Kidney capillary endothelial cell (primary cell): ENCODE results near the gene RPL36.
A peak's percentile ranks its signal among the peaks of the same experiment; 100 is the strongest.
"Not testable (repeated sequence)": the region's sequence is repeated elsewhere in the genome, so short reads cannot be mapped to it uniquely, and the experiment has no call there.

Source experiments
- DNase-seq: peaks from one replicate; pipeline ENCODE4 v3.0.0-alpha.2; 2018; ENCODE audit warnings: low spot score

The RPL36 gene

GRCh38 chr19:5674714-5675113 lies 15.4 kb upstream of the RPL36 start:
- DNase-seq: no peak

- DNase-seq: no peak
Observed at GRCh38 chr19:5676105-5676771, 13.9 kb upstream of the RPL36 start.

- DNase-seq: no peak
Observed at GRCh38 chr19:5676772-5677105, 13.4 kb upstream of the RPL36 start.

GRCh38 chr19:5677136-5677535 lies 13.0 kb upstream of the RPL36 start:
- DNase-seq: no peak

GRCh38 chr19:5677580-5677979 lies 12.5 kb upstream of the RPL36 start:
- no peak for DNase-seq

GRCh38 chr19:5678071-5678718 lies 11.9 kb upstream of the RPL36 start:
- DNase-seq: no peak

GRCh38 chr19:5679289-5680083 lies 10.6 kb upstream of the RPL36 start:
- DNase-seq: no peak

GRCh38 chr19:5680084-5680436 lies 10.0 kb upstream of the RPL36 start:
- peak; percentile 26 for DNase-seq

GRCh38 chr19:5680437-5681368 lies 9.4 kb upstream of the RPL36 start, which contains the start of the genes HSD11B1L and MICOS13:
TSS of gene HSD11B1L (plus strand) at chr19:5681027. CDS start at chr19:5684833, 3,806 bp downstream.
TSS of gene MICOS13 (minus strand) at chr19:5680516. CDS start at chr19:5680486, 30 bp downstream.
- peak; percentile 98 for DNase-seq

- DNase-seq: no peak
Observed at GRCh38 chr19:5681391-5682106, 8.5 kb upstream of the RPL36 start.

GRCh38 chr19:5682107-5682482 lies 8.0 kb upstream of the RPL36 start:
- no peak for DNase-seq

- no peak for DNase-seq
Observed at GRCh38 chr19:5683177-5683886, 6.8 kb upstream of the RPL36 start.

GRCh38 chr19:5684694-5685430 lies 5.2 kb upstream of the RPL36 start:
- DNase-seq: no peak

- no peak for DNase-seq
Observed at GRCh38 chr19:5686326-5686646, 3.8 kb upstream of the RPL36 start.

GRCh38 chr19:5686647-5687359 lies 3.3 kb upstream of the RPL36 start:
- peak; percentile 96 for DNase-seq

- no peak for DNase-seq
Observed at GRCh38 chr19:5687360-5688198, 2.5 kb upstream of the RPL36 start.

- DNase-seq: not testable (repeated sequence)
Observed at GRCh38 chr19:5688262-5688881, 1.7 kb upstream of the RPL36 start.
